Left lung (tissue), 10 donors: ENCODE data around the gene TMEM116. TPM values are rescaled to one million over a fixed set of nuclear protein-coding genes. Genes with fewer than 3 reads are reported as not detected.
A peak's percentile ranks its signal among the peaks of the same experiment; 100 is the strongest.
"Not testable (repeated sequence)": the region's sequence is repeated elsewhere in the genome, so short reads cannot be mapped to it uniquely, and the experiment has no call there.

Source experiments
- ATAC-seq: fragments of 200-7000 bp; cut with Tn5 transposase; one replicate; pipeline ENCODE4 v1.9.1; 2020; ENCODE audit warnings: moderate library complexity
- DNase-seq, 4 donors: peaks; one replicate each; pipeline ENCODE4 v3.0.0-alpha.2; 2013 to 2020
- H3K27ac ChIP-seq, 2 donors: fragments of 200-600 bp; sonication (generic) in 1 of 2; one replicate each; pipeline versions ENCODE4 v1.5.0 to v1.8.0; 2020 to 2021
- H3K27me3 ChIP-seq, 2 donors: fragments of 200-600 bp; sonication (generic) in 1 of 2; one replicate each; pipeline versions ENCODE4 v1.5.0 to v1.8.0; 2020 to 2021
- H3K36me3 ChIP-seq, 2 donors: fragments of 200-600 bp; sonication (generic) in 1 of 2; one replicate each; pipeline versions ENCODE4 v1.5.0 to v1.8.0; 2020 to 2021
- H3K4me1 ChIP-seq, 2 donors: fragments of 200-600 bp; one replicate each; pipeline ENCODE4 v1.8.0; 2021
- H3K4me3 ChIP-seq, 2 donors: fragments of 200-600 bp; sonication (generic) in 1 of 2; one replicate each; pipeline versions ENCODE4 v1.5.0 to v1.8.0; 2020 to 2021; ENCODE audit warnings: mild to moderate bottlenecking in 1 of 2
- H3K9me3 ChIP-seq, 2 donors: fragments of 200-600 bp; sonication (generic) in 1 of 2; one replicate each; pipeline versions ENCODE4 v1.5.0 to v1.8.0; 2020 to 2021
- intact Hi-C, 2 donors: fragments of 100-400 bp; cut with DNase I; formaldehyde crosslinking; loops; one replicate each; pipeline versions ENCODE4 v1.11.2 to v1.14.2; 2022
- polyA plus RNA-seq, 6 donors: library from polyadenylated mRNA; unstranded; fragments of 120-200 nt; gene quantifications; one replicate each; pipeline ENCODE4 v1.2.1, GENCODE V29; 2013; ENCODE audit not compliant: insufficient read length in 6 of 6
- total RNA-seq, 2 donors: library from RNA; stranded (reverse); fragmentation: NEBNext Ultra II Directional; extraction: Animal tissue kit (Norgen Biotek cat#: 25700); gene quantifications; one replicate each; pipeline ENCODE4 v1.2.1, GENCODE V29; 2021
- TF ChIP-seq, protein P1 (sequence below), 2 donors: fragments of 200-600 bp; sonication (generic) in 1 of 2; IDR thresholded peaks; one replicate each; pipeline versions ENCODE4 v1.5.0 to v1.8.0; 2021; ENCODE audit warnings: antibody characterized with exemption in 2 of 2
- donor health status: DM: no; HTN: yes; CAD: no.
- donor health status: DM: no; HTN: no; CAD: no.

TMEM116 gene
- total and polyA plus RNA-seq, 8 donors, result 17.9 to 24.6 (median 20.1) TPM

GRCh38 chr12:112000820-112001219 is 12.1 kb downstream of the TMEM116 start:
- Histone ChIP-seq H3K27ac (no peak overlapping the region), H3K36me3 (no peaks in the 10 kb centered on the region), H3K9me3 (no peaks in the 10 kb centered on the region), H3K4me3 (no peak overlapping the region), H3K27me3 (no peaks in the 10 kb centered on the region), H3K4me1 (peaks cover 5 to 29% of the 10 kb centered on the region in 2 donors)
- intact Hi-C loops, result no loop called here
- TF ChIP-seq, protein P1, sequence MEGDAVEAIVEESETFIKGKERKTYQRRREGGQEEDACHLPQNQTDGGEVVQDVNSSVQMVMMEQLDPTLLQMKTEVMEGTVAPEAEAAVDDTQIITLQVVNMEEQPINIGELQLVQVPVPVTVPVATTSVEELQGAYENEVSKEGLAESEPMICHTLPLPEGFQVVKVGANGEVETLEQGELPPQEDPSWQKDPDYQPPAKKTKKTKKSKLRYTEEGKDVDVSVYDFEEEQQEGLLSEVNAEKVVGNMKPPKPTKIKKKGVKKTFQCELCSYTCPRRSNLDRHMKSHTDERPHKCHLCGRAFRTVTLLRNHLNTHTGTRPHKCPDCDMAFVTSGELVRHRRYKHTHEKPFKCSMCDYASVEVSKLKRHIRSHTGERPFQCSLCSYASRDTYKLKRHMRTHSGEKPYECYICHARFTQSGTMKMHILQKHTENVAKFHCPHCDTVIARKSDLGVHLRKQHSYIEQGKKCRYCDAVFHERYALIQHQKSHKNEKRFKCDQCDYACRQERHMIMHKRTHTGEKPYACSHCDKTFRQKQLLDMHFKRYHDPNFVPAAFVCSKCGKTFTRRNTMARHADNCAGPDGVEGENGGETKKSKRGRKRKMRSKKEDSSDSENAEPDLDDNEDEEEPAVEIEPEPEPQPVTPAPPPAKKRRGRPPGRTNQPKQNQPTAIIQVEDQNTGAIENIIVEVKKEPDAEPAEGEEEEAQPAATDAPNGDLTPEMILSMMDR (IDR thresholded peaks at IDR 0.05), result no peak
- ATAC-seq, result no peak
- DNase-seq, result no peak

DNA sequence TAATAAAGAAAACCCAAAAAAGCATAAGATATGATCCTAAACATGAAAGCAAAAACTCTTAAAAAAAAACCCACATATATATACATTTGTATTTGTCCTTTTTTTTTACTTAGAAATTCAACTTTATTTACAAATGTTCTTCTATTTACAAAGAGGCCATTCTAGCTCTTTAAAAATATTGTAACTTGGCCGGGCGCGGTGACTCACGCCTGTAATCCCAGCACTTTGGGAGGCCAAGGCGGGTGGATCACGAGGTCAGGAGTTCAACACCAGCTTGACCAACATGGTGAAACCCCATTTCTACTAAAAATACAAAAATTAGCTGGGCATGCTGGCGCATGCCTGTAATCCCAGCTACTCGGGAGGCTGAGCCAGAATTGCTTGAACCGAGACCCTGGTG is 13.8 kb downstream of the TMEM116 start:
- H3K4me3 ChIP-seq, intact Hi-C loops, H3K36me3 ChIP-seq, ATAC-seq, DNase-seq, H3K27me3 ChIP-seq, H3K27ac ChIP-seq, H3K9me3 ChIP-seq: not testable (repeated sequence)
- H3K4me1 ChIP-seq, result peaks cover 11 to 42% of the 10 kb centered on the region in 2 donors

DNA sequence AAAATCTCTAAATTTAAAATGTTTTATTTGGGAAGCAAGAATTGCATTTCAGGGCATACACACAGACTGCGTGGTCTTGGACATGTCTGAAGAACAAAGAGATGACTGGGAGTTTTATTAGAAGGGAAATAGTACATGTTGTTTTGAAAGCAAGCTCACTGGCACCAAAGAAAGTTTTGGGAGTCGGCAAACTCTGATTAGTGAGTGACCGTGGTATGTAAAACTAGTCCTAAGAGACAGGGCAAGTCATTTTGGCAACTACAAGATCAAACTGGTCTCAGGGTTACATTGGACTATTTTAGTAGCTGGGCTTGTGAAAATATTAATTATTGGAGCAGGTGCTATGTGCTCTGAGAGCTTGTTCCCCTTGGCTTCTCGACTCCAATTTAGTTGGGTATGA is 14.9 kb downstream of the TMEM116 start:
- Histone ChIP-seq H3K9me3 (no peaks in the 10 kb centered on the region), H3K27ac (no peak overlapping the region), H3K4me1 (peaks cover 11 to 46% of the 10 kb centered on the region in 2 donors), H3K36me3 (no peaks in the 10 kb centered on the region), H3K27me3 (no peaks in the 10 kb centered on the region), H3K4me3 (no peak overlapping the region)
- ATAC-seq (no peak), DNase-seq (no peak)
- intact Hi-C loops, result no loop called here
- TF ChIP-seq, protein P1 (IDR thresholded peaks at IDR 0.05), result no peak

DNA sequence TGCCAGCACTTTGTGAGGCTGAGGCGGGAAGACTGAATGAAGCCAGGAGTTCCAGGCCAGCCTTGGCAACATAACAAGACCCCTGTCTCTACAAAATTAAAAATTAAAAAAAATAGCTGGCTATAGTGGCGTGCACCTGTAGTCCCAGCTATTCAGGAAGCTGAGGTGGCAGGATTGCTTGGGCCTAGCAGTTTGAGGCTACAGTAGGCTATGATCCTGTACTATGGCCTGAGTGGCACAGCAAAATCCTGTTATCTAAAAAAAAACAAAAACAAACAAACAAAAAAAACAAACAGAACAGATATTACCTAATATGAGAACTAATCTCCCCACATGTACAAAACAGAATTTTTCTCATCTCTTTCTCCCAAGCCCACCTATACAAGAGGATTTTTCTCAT is 15.7 kb downstream of the TMEM116 start:
- H3K27me3 ChIP-seq, result no peaks in the 10 kb centered on the region
- no peaks in the 10 kb centered on the region for H3K9me3 ChIP-seq
- intact Hi-C loops, result no loop called here
- no peak overlapping the region for H3K4me3 ChIP-seq
- DNase-seq (no peak), ATAC-seq (no peak)
- H3K27ac ChIP-seq, result no peak overlapping the region
- peaks cover 11 to 46% of the 10 kb centered on the region in 2 donors for H3K4me1 ChIP-seq
- TF ChIP-seq, protein P1 (IDR thresholded peaks at IDR 0.05), result no peak
- H3K36me3 ChIP-seq, result no peaks in the 10 kb centered on the region

DNA sequence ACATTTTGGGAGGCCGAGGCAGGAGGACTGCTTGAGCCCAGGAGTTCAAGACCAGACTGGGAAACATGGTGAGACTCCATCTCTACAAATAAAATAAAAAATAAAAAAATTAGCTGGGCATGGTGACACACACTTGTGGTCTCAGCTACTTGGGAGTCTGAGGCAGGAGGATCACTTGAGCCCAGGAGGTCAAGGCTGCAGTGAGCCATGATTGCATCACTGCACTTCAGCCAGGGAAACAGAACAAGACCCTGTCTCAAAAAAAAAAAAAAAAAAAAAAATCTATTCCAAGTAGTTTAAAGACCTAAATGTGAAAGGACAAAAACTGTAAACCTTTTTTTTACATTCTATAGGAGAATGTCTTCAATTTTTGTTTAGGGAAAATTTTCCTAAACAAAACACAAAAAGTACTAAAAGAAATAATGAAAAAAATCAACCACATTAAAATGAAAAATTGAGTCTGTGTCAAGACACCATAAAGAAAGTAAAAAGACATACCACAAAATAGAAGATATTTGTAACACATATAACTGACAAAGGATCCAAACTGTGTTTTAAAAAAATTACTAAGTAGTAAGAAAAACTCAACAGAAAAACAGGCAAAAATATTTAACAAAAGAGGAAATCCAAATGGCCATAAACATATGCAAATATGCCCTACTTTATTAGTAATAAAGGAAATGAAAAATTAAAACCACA is 17.0 kb downstream of the TMEM116 start:
- no peak for ATAC-seq
- intact Hi-C loops, result no loop called here
- no peak for DNase-seq
- Histone ChIP-seq H3K9me3 (no peaks in the 10 kb centered on the region), H3K36me3 (peaks cover 0 to 2% of the 10 kb centered on the region in 2 donors), H3K4me3 (no peak overlapping the region), H3K27me3 (no peaks in the 10 kb centered on the region), H3K27ac (no peak overlapping the region), H3K4me1 (peaks cover 5 to 32% of the 10 kb centered on the region in 2 donors)
- TF ChIP-seq, protein P1 (IDR thresholded peaks at IDR 0.05), result no peak

GRCh38 chr12:111994211-111995111 is 18.5 kb downstream of the TMEM116 start:
- H3K27ac ChIP-seq, DNase-seq: not testable (repeated sequence)

More at GRCh38 chr12:111994211-111995111, 18.5 kb downstream of the TMEM116 start:
- peak overlapping the region in 1 of 2 donors; percentile 8 for H3K4me3 ChIP-seq
- H3K9me3 ChIP-seq, ATAC-seq, H3K27me3 ChIP-seq, H3K36me3 ChIP-seq, intact Hi-C loops: not testable (repeated sequence)
- peaks cover 5 to 21% of the 10 kb centered on the region in 2 donors for H3K4me1 ChIP-seq
